ENCODE measurements around the gene SORBS2. TPM values are rescaled to one million over a fixed set of nuclear protein-coding genes. Genes with fewer than 3 reads are reported as not detected.

Gene SORBS2
- total and polyA plus RNA-seq, 2 donors (not counting 3 experiments of a cell fraction or from before 2014, with no cell fraction given), result 69.8 to 82.5 TPM

DNA sequence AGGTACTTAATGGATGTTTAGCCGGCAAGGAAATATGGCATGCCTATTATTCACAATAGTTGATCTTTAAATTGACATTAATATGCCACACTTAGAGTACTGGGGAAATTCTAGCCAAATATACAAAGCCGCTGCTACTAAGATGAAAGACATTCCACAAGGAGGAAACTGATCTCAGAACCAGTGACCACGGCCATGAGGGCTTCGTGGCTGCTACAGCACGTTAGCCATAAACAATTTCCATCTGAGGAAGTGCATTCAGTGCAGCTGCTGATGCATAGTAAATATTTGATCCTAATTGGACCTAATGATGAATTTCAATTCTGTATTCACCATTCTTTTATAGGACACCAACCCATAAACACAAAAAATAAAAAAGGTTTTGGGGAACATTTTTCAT lies 59.1 kb downstream of the SORBS2 start:
- no peaks in the 10 kb centered on the region for H3K9me1 ChIP-seq (replicated peaks; ENCODE audit: control insufficient read depth, extremely low read depth, insufficient read depth, low read length)
- peaks cover 5% of the 10 kb centered on the region for H3K79me2 ChIP-seq (ENCODE audit: control insufficient read depth, insufficient read depth, low read length)
- no peak overlapping the region for H3K4me2 ChIP-seq (ENCODE audit: insufficient read depth, low read length)
- H3K9me3 ChIP-seq (replicated peaks; ENCODE audit: control insufficient read depth, insufficient read depth, low read length), result no peaks in the 10 kb centered on the region
- intact Hi-C loops (cut with micrococcal nuclease) (no loop called here), dilution Hi-C loops (cut with MboI; ENCODE audit: extremely low pct_ligation_motif_present, low sequenced_read_pairs) (no loop called here)
- H4K20me1 ChIP-seq (replicated peaks; ENCODE audit: control insufficient read depth, extremely low read depth, insufficient read depth, low read length), result no peaks in the 10 kb centered on the region
- BruUV-seq (replicated peaks), result no TSS peak
- FAIRE-seq, result no peak
- TF ChIP-seq MAX (IDR thresholded peaks at IDR 0.05; ENCODE audit: insufficient read depth, insufficient read length), result no peak
- no peak for TF ChIP-seq POLR2A (IDR thresholded peaks at IDR 0.05; ENCODE audit: low read depth, low read length)
- no peak for TF ChIP-seq CTCF (IDR thresholded peaks at IDR 0.05; ENCODE audit: extremely low read depth in 1 of 2, insufficient read depth in 1 of 2, low read depth in 1 of 2, low read length in 2 of 2)
- no peak for TF ChIP-seq EZH2 (IDR thresholded peaks at IDR 0.05; ENCODE audit: borderline replicate concordance, low read depth, low read length, severe bottlenecking)
- no peak for TF ChIP-seq FOS (IDR thresholded peaks at IDR 0.05; ENCODE audit: borderline replicate concordance, insufficient read depth, low read length)
- TF ChIP-seq MYC (IDR thresholded peaks at IDR 0.05; ENCODE audit: low read depth, low read length), result no peak
- TF ChIP-seq JUN (IDR thresholded peaks at IDR 0.05; ENCODE audit: borderline replicate concordance, insufficient read depth, insufficient read length, low read depth), result no peak
- TF ChIP-seq POLR2AphosphoS5 (IDR thresholded peaks at IDR 0.05; ENCODE audit: insufficient read depth, low read depth, low read length), result no peak
- no peak for TF ChIP-seq GATA2 (IDR thresholded peaks at IDR 0.05; ENCODE audit: insufficient read depth, insufficient read length, low read depth, low read length)
- no peak overlapping the region for H3K9ac ChIP-seq (replicated peaks; ENCODE audit: extremely low read depth, insufficient read depth, low read length)
- POLR2A ChIA-PET, result no interaction called here
- H3K27ac ChIP-seq (ENCODE audit: insufficient read depth, low read depth, low read length), result no peak overlapping the region
- CTCF ChIA-PET, result no interaction called here
- no peaks in the 10 kb centered on the region for H3K27me3 ChIP-seq (ENCODE audit: control insufficient read depth in 2 of 2, insufficient read depth in 2 of 2, low read length in 2 of 2)
- no peak for DNase-seq (ENCODE audit: low read depth, low spot score)
- H3K4me3 ChIP-seq (replicated peaks in 1 of 3; ENCODE audit: insufficient read depth in 1 of 3, low read depth in 1 of 3, low read length in 3 of 3), result no peak overlapping the region
- no peak overlapping the region for H2AFZ ChIP-seq (ENCODE audit: low read depth, low read length)
- H3K36me3 ChIP-seq (ENCODE audit: control insufficient read depth in 2 of 2, extremely low read depth in 1 of 2, insufficient read depth in 2 of 2, low read length in 2 of 2), result no peaks in the 10 kb centered on the region
- H3K4me1 ChIP-seq (ENCODE audit: control insufficient read depth, extremely low read depth, insufficient read depth, low read length), result peaks cover 15% of the 10 kb centered on the region

Data from endothelial cell of umbilical vein (primary cell).